CD14-positive monocyte (primary cell): Measurements from ENCODE around the gene RPRD1A. TPM values are rescaled to one million over a fixed set of nuclear protein-coding genes. Genes with fewer than 3 reads are reported as not detected.

Source experiments
- DNase-seq, 3 donors: peaks; one replicate each; pipeline ENCODE4 v3.0.0-alpha.2; 2011 to 2022
- H2AFZ ChIP-seq: 2 replicates; pipeline ENCODE4 v1.6.0; 2012; ENCODE audit warnings: mild to moderate bottlenecking, low read depth, low read length, inconsistent platforms; ENCODE audit not compliant: insufficient read depth, poor library complexity, severe bottlenecking
- H3K27ac ChIP-seq, 2 donors: 1 replicate in 1 of 2; 2 replicates in 1 of 2; pipeline ENCODE4 v1.5.1; 2012 to 2013; ENCODE audit warnings: low read length in 2 of 2, control low read depth in 1 of 2, inconsistent platforms in 1 of 2, low read depth in 1 of 2, mild to moderate bottlenecking in 1 of 2
- H3K27me3 ChIP-seq, 2 donors: one replicate each; pipeline versions ENCODE4 v1.6.0 to v1.6.1; 2011 to 2013; ENCODE audit warnings: low read length in 2 of 2; ENCODE audit not compliant: control insufficient read depth in 2 of 2, insufficient read depth in 2 of 2
- H3K36me3 ChIP-seq, 2 donors: replicated peaks in 1 of 2; 1 replicate in 1 of 2; 2 replicates in 1 of 2; pipeline versions ENCODE4 v1.5.1 to v1.6.1; 2012 to 2013; ENCODE audit warnings: low read length in 2 of 2, control low read depth in 1 of 2, inconsistent platforms in 1 of 2, mild to moderate bottlenecking in 1 of 2; ENCODE audit not compliant: insufficient read depth in 2 of 2, control insufficient read depth in 1 of 2
- H3K4me1 ChIP-seq, 2 donors: 1 replicate in 1 of 2; 2 replicates in 1 of 2; pipeline versions ENCODE4 v1.5.1 to v1.6.1; 2012 to 2013; ENCODE audit warnings: low read length in 2 of 2, control low read depth in 1 of 2, inconsistent platforms in 1 of 2, mild to moderate bottlenecking in 1 of 2, moderate library complexity in 1 of 2; ENCODE audit not compliant: insufficient read depth in 2 of 2, control insufficient read depth in 1 of 2
- H3K4me2 ChIP-seq: replicated peaks from 2 replicates; pipeline ENCODE3; 2012; ENCODE audit warnings: low read length, moderate library complexity, mild to moderate bottlenecking; ENCODE audit not compliant: poor library complexity, severe bottlenecking; ENCODE audit errors: extremely low read depth
- H3K4me3 ChIP-seq, 3 experiments: fragments of 200-600 bp in 1 of 3; sonication (generic) in 1 of 3; replicated peaks in 1 of 3; 1 replicate in 2 of 3; 2 replicates in 1 of 3; pipeline ENCODE4 v1.5.1; 2011 to 2013; ENCODE audit warnings: low read length in 3 of 3, mild to moderate bottlenecking in 3 of 3, control low read depth in 2 of 3, low read depth in 2 of 3, inconsistent platforms in 1 of 3, moderate library complexity in 1 of 3
- H3K79me2 ChIP-seq: 2 replicates; pipeline ENCODE4 v1.6.0; 2012; ENCODE audit warnings: mild to moderate bottlenecking, control low read depth, inconsistent platforms, low read length, moderate library complexity; ENCODE audit not compliant: insufficient read depth
- H3K9ac ChIP-seq: 2 replicates; pipeline ENCODE4 v1.6.0; 2017; ENCODE audit warnings: low read length, mild to moderate bottlenecking; ENCODE audit not compliant: insufficient read depth, poor library complexity, severe bottlenecking
- H3K9me3 ChIP-seq, 2 donors: replicated peaks in 1 of 2; 1 replicate in 1 of 2; 2 replicates in 1 of 2; pipeline versions ENCODE4 v1.5.1 to v1.6.1; 2012 to 2013; ENCODE audit warnings: low read length in 2 of 2, control low read depth in 1 of 2; ENCODE audit not compliant: control insufficient read depth in 1 of 2, insufficient read depth in 1 of 2
- H4K20me1 ChIP-seq: 2 replicates; pipeline ENCODE4 v1.6.0; 2012; ENCODE audit warnings: mild to moderate bottlenecking, low read length, control low read depth, moderate library complexity; ENCODE audit not compliant: insufficient read depth
- H3K27ac Mint-ChIP-seq, 7 donors: one replicate each; pipeline ENCODE4 v1.8.0; 2020; ENCODE audit warnings: mild to moderate bottlenecking in 7 of 7, mixed read lengths in 7 of 7, moderate library complexity in 6 of 7, inconsistent platforms in 2 of 7
- H3K27me3 Mint-ChIP-seq, 3 donors: one replicate each; pipeline ENCODE4 v1.8.0; 2021 to 2022; ENCODE audit warnings: low read depth in 3 of 3, mild to moderate bottlenecking in 3 of 3, mixed read lengths in 3 of 3, moderate library complexity in 3 of 3, inconsistent platforms in 1 of 3
- H3K36me3 Mint-ChIP-seq, 2 donors: one replicate each; pipeline ENCODE4 v1.8.0; 2020; ENCODE audit warnings: mixed read lengths in 2 of 2, inconsistent platforms in 1 of 2, mild to moderate bottlenecking in 1 of 2
- H3K4me1 Mint-ChIP-seq: one replicate; pipeline ENCODE4 v1.8.0; 2020; ENCODE audit warnings: mild to moderate bottlenecking, mixed read lengths
- H3K4me3 Mint-ChIP-seq, 2 donors: one replicate each; pipeline ENCODE4 v1.8.0; 2020; ENCODE audit warnings: mild to moderate bottlenecking in 2 of 2, mixed read lengths in 2 of 2, moderate library complexity in 1 of 2
- H3K9me3 Mint-ChIP-seq, 7 donors: one replicate each; pipeline ENCODE4 v1.8.0; 2020 to 2022; ENCODE audit warnings: mixed read lengths in 7 of 7, mild to moderate bottlenecking in 6 of 7, moderate library complexity in 6 of 7, inconsistent platforms in 2 of 7
- CTCF ChIP-seq: fragments of 200-600 bp; IDR thresholded peaks from one replicate; pipeline ENCODE4 v1.8.0; 2022; ENCODE audit warnings: antibody characterized with exemption, mild to moderate bottlenecking
- WGBS: methylation state at CpG from one replicate; pipeline ENCODE4 v1.1.5; 2013; ENCODE audit warnings: missing lambda C conversion rate; ENCODE audit not compliant: insufficient coverage; 5-methylcytosine and 5-hydroxymethylcytosine counted together
- intact Hi-C, 2 donors: fragments of 100-400 bp; cut with micrococcal nuclease; formaldehyde crosslinking; loops; one replicate each; pipeline versions ENCODE4 v1.15.0 to v1.15.1; 2023
- polyA plus RNA-seq, 3 donors: library from polyadenylated mRNA; depleted of rRNA in 1 of 3; unstranded in 2 of 3; stranded (reverse) in 1 of 3; fragments of 300-500 nt in 2 of 3; fragments of >200 nt in 1 of 3; fragmentation: Illumina TruSeq in 2 of 3; gene quantifications; 1 replicate in 2 of 3; 2 replicates in 1 of 3; pipeline ENCODE4 v1.2.3, GENCODE V29; 2012 to 2021

Gene RPRD1A
- polyA plus RNA-seq, 3 donors = 10.0 to 30.3 (median 10.9) TPM

GRCh38 chr18:36041146-36041545, 26.2 kb downstream of the RPRD1A start:
- Histone ChIP-seq H3K27me3 (no peaks in the 10 kb centered on the region), H3K9ac (no peak overlapping the region), H3K4me3 (no peak overlapping the region), H3K79me2 (peaks cover 97% of the 10 kb centered on the region), H3K4me2 (no peak overlapping the region), H3K9me3 (peaks cover 15 to 17% of the 10 kb centered on the region in 2 donors), H3K4me1 (no peaks in the 10 kb centered on the region), H3K27ac (no peak overlapping the region), H4K20me1 (peaks cover 55% of the 10 kb centered on the region), H2AFZ (no peak overlapping the region), H3K36me3 (peaks cover 3 to 28% of the 10 kb centered on the region in 2 donors)
- no peak for TF ChIP-seq CTCF
- peak overlapping the region in 1 of 7 donors; percentile 0 for H3K27ac Mint-ChIP-seq
- peaks cover 16 to 24% of the 10 kb centered on the region in 2 donors for H3K36me3 Mint-ChIP-seq
- intact Hi-C loops = no loop called here
- no peak for DNase-seq
- no peaks in the 10 kb centered on the region for H3K27me3 Mint-ChIP-seq
- WGBS = 90% methylated on average over 3 of the region's 3 CpGs
- no peak overlapping the region for H3K4me3 Mint-ChIP-seq
- peaks cover 22% of the 10 kb centered on the region for H3K4me1 Mint-ChIP-seq
- H3K9me3 Mint-ChIP-seq = peaks cover 14 to 23% (median 19%) of the 10 kb centered on the region in 7 donors

GRCh38 chr18:36038102-36038663, 29.2 kb downstream of the RPRD1A start:
- H2AFZ ChIP-seq = no peak overlapping the region
- H3K4me2 ChIP-seq = no peak overlapping the region
- H3K9me3 ChIP-seq = peaks cover 15 to 17% of the 10 kb centered on the region in 2 donors
- Mint-ChIP-seq H3K27me3 (no peaks in the 10 kb centered on the region), H3K9me3 (peaks cover 14 to 23% (median 19%) of the 10 kb centered on the region in 7 donors), H3K27ac (no peak overlapping the region), H3K4me3 (no peak overlapping the region), H3K4me1 (peaks cover 21% of the 10 kb centered on the region), H3K36me3 (peaks cover 18 to 24% of the 10 kb centered on the region in 2 donors)
- no peak overlapping the region for H3K27ac ChIP-seq
- no peak overlapping the region for H3K4me3 ChIP-seq
- intact Hi-C loops = no loop called here
- H3K36me3 ChIP-seq = peaks cover 3 to 28% of the 10 kb centered on the region in 2 donors
- no peaks in the 10 kb centered on the region for H3K4me1 ChIP-seq
- no peak for TF ChIP-seq CTCF
- no peak overlapping the region for H3K9ac ChIP-seq
- H3K79me2 ChIP-seq = peaks cover 92% of the 10 kb centered on the region
- DNase-seq = no peak
- no peaks in the 10 kb centered on the region for H3K27me3 ChIP-seq
- H4K20me1 ChIP-seq = peaks cover 54% of the 10 kb centered on the region
- WGBS = 100% methylated on average over 2 of the region's 5 CpGs
